DND-41 (cell line): ENCODE measurements around the gene STK32C.

Source experiments
- ATAC-seq: fragments of 200-7000 bp; cut with Tn5 transposase; 3 replicates; pipeline ENCODE4 v1.9.1; 2021; ENCODE audit warnings: low read depth; ENCODE audit not compliant: insufficient read depth
- DNase-seq: peaks from one replicate; pipeline ENCODE4 v3.0.0-alpha.2; 2020
- H2AFZ ChIP-seq: 2 replicates; pipeline ENCODE4 v1.6.0; 2012; ENCODE audit warnings: low read depth, low read length
- H3K27ac ChIP-seq: 2 replicates; pipeline ENCODE4 v1.5.1; 2012; ENCODE audit warnings: low read length, inconsistent platforms
- H3K27me3 ChIP-seq: fragments of 200-600 bp; sonication (generic); 2 replicates; pipeline ENCODE4 v1.6.0; 2012; ENCODE audit warnings: low read length, mild to moderate bottlenecking, inconsistent platforms; ENCODE audit not compliant: insufficient read depth, poor library complexity
- H3K36me3 ChIP-seq: 2 replicates; pipeline ENCODE4 v1.5.1; 2012; ENCODE audit warnings: low read length, inconsistent platforms; ENCODE audit not compliant: insufficient read depth
- H3K4me1 ChIP-seq: 2 replicates; pipeline ENCODE4 v1.5.1; 2012; ENCODE audit warnings: mild to moderate bottlenecking, low read length; ENCODE audit not compliant: insufficient read depth
- H3K4me2 ChIP-seq: 2 replicates; pipeline ENCODE4 v1.6.0; 2012; ENCODE audit warnings: mild to moderate bottlenecking, moderate library complexity, low read length, inconsistent platforms; ENCODE audit not compliant: insufficient read depth
- H3K4me3 ChIP-seq, 2 experiments: fragments of 200-600 bp in 1 of 2; shearing (Covaris generic) in 1 of 2; 2 replicates each; pipeline ENCODE4 v1.5.1; 2012 to 2016; ENCODE audit warnings: inconsistent platforms in 2 of 2, low read length in 2 of 2, mild to moderate bottlenecking in 2 of 2, low read depth in 1 of 2, moderate library complexity in 1 of 2
- H3K79me2 ChIP-seq: 2 replicates; pipeline ENCODE4 v1.6.0; 2012; ENCODE audit warnings: low read length, inconsistent platforms; ENCODE audit not compliant: insufficient read depth
- H3K9ac ChIP-seq: 2 replicates; pipeline ENCODE4 v1.6.0; 2012; ENCODE audit warnings: low read depth, mild to moderate bottlenecking, inconsistent platforms, low read length, moderate library complexity
- H3K9me3 ChIP-seq: 2 replicates; pipeline ENCODE4 v1.5.1; 2012; ENCODE audit warnings: low read length, moderate library complexity, mild to moderate bottlenecking, inconsistent platforms; ENCODE audit not compliant: insufficient read depth, severe bottlenecking
- H4K20me1 ChIP-seq: 2 replicates; pipeline ENCODE4 v1.6.0; 2012; ENCODE audit warnings: low read length; ENCODE audit not compliant: insufficient read depth
- EZH2 ChIP-seq: IDR thresholded peaks from 3 replicates; pipeline ENCODE4 v1.6.1; 2012; ENCODE audit warnings: borderline replicate concordance, low read depth, mild to moderate bottlenecking, moderate library complexity, low read length, inconsistent platforms; ENCODE audit not compliant: severe bottlenecking
- TF ChIP-seq, protein P1 (sequence below): IDR thresholded peaks from 2 replicates; pipeline ENCODE4 v1.5.1; 2012; ENCODE audit warnings: borderline replicate concordance, low read length, moderate library complexity, mild to moderate bottlenecking; ENCODE audit not compliant: poor library complexity, severe bottlenecking; ENCODE audit errors: extremely low read depth

The STK32C gene

GRCh38 chr10:132199268-132199853, 108.4 kb downstream of the STK32C start:
- Histone ChIP-seq H3K27ac (no peak overlapping the region), H4K20me1 (peaks cover 9% of the 10 kb centered on the region; the same call in 1 of the 2 replicates), H3K9ac (no peak overlapping the region), H3K4me1 (no peaks in the 10 kb centered on the region), H3K36me3 (no peaks in the 10 kb centered on the region), H3K4me3 (no peak overlapping the region), H3K27me3 (no peaks in the 10 kb centered on the region), H2AFZ (no peak overlapping the region), H3K9me3 (no peaks in the 10 kb centered on the region), H3K79me2 (no peaks in the 10 kb centered on the region), H3K4me2 (no peak overlapping the region)
- ATAC-seq (no peak), DNase-seq (no peak)
- TF ChIP-seq EZH2: no peak
- TF ChIP-seq, protein P1, sequence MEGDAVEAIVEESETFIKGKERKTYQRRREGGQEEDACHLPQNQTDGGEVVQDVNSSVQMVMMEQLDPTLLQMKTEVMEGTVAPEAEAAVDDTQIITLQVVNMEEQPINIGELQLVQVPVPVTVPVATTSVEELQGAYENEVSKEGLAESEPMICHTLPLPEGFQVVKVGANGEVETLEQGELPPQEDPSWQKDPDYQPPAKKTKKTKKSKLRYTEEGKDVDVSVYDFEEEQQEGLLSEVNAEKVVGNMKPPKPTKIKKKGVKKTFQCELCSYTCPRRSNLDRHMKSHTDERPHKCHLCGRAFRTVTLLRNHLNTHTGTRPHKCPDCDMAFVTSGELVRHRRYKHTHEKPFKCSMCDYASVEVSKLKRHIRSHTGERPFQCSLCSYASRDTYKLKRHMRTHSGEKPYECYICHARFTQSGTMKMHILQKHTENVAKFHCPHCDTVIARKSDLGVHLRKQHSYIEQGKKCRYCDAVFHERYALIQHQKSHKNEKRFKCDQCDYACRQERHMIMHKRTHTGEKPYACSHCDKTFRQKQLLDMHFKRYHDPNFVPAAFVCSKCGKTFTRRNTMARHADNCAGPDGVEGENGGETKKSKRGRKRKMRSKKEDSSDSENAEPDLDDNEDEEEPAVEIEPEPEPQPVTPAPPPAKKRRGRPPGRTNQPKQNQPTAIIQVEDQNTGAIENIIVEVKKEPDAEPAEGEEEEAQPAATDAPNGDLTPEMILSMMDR: no peak

DNA sequence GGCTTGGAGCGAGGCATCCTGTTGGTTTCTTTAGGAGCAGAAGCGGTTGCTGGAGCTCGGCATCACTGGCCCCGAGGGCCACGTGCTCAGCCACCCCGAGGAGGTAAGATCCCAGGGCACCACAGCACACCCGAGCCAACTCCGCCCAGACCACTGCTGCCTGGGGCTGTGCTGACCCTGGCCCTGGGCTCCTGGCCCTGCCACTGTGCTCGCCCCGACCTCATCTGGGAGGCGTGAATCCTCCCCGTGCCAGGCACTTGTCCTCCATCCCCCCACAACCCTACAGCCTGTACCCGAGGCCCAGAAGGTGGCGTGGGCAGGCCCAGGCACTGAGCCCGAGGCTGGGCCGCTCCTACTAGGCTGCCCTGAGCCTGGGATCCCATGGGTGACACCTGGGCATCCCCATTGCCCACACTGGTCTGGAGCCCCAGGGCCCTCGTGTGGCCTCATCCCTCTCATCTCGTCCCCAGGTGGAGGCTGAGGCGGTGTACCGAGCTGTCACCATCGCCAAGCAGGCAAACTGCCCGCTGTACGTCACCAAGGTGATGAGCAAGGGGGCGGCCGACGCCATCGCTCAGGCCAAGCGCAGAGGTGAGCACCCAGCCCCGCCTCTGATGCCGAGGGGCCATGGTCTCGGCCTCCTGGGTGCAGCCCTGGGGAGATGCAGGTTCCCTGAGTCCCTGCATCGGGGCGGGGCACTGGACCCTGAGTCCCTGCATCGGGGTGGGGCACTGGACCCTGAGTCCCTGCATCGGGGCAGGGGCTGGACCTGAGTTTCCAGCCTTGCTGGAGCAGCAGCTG, 109.2 kb downstream of the STK32C start:
- Histone ChIP-seq H2AFZ (no peak overlapping the region), H3K4me3 (no peak overlapping the region), H3K9ac (no peak overlapping the region), H3K4me2 (no peak overlapping the region), H3K36me3 (no peaks in the 10 kb centered on the region), H4K20me1 (peaks cover 13% of the 10 kb centered on the region; the same call in 1 of the 2 replicates), H3K4me1 (no peaks in the 10 kb centered on the region), H3K9me3 (no peaks in the 10 kb centered on the region), H3K79me2 (no peaks in the 10 kb centered on the region), H3K27ac (no peak overlapping the region), H3K27me3 (no peaks in the 10 kb centered on the region)
- no peak for TF ChIP-seq EZH2
- TF ChIP-seq, protein P1: no peak
- no peak for ATAC-seq
- no peak for DNase-seq

- no peaks in the 10 kb centered on the region for H3K4me1 ChIP-seq
- no peaks in the 10 kb centered on the region for H3K36me3 ChIP-seq
- no peak overlapping the region for H2AFZ ChIP-seq
- H3K27ac ChIP-seq: no peak overlapping the region
- H3K4me2 ChIP-seq: no peak overlapping the region
- no peak overlapping the region for H3K9ac ChIP-seq
- DNase-seq: no peak
- H4K20me1 ChIP-seq: peaks cover 13% of the 10 kb centered on the region; the same call in 1 of the 2 replicates
- no peaks in the 10 kb centered on the region for H3K9me3 ChIP-seq
- TF ChIP-seq, protein P1: no peak
- TF ChIP-seq EZH2: no peak
- ATAC-seq: no peak
- H3K79me2 ChIP-seq: no peaks in the 10 kb centered on the region
- H3K27me3 ChIP-seq: no peaks in the 10 kb centered on the region
- no peak overlapping the region for H3K4me3 ChIP-seq
These were observed 109.7 kb downstream of the STK32C start for GRCh38 chr10:132198068-132198370.
